PC-3 (cell line): Measurements from ENCODE around the gene TGFBR3L.

ENCODE experiments used
- EZH2 ChIP-seq: fragments of 300-600 bp; sonication (generic); IDR thresholded peaks from one replicate; pipeline ENCODE4 v1.6.1; 2017; ENCODE audit warnings: antibody characterized with exemption, mild to moderate bottlenecking, low read length; ENCODE audit not compliant: unreplicated experiment
- EZH2phosphoT487 ChIP-seq: fragments of 300-600 bp; sonication (generic); IDR thresholded peaks from 2 replicates; pipeline ENCODE4 v1.6.1; 2018; ENCODE audit warnings: mild to moderate bottlenecking, antibody characterized with exemption, low read length, borderline replicate concordance
- TF ChIP-seq, protein P1 (sequence below): fragments of 300-600 bp; sonication (generic); conservative IDR thresholded peaks from 2 replicates; pipeline ENCODE4 v1.5.1; 2017; ENCODE audit warnings: antibody characterized with exemption, low read depth, mild to moderate bottlenecking, low read length

DNA sequence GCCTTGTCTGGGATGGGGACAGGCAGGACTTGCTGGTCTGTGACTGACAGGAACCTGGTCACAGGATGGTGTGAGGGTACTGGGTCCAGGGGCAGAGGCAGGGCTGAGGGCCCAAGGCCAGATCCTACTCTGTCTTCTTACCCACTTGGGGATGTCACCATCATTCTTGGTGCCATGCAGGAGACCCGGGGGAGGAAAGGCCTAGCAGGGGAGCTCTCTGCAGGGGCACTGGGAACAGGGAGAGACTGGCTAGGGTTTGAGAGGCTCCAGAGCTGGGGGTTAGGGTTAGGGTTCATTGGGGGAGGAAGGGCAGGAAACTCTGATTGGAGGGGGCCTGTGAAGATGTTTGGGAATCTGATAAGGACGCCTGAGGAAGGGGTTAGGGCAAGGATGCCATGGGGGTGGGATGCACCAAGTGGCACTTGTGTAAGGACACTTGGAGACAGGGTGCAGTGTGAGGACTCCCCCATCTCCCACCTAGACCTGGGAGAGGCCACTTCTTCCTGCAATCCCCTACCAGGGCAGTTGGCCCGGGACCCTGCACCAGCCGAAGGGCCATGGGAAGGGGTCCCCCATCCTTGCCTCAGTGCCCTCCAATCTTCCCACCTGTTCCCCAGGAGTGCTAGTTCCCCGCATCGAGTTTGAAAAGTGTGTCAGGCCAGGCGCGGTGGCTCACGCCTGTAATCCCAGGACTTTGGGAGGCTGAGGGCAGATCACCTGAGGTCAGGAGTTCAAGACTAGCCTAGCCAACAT is 47.4 kb upstream of the TGFBR3L start:
- TF ChIP-seq, protein P1, sequence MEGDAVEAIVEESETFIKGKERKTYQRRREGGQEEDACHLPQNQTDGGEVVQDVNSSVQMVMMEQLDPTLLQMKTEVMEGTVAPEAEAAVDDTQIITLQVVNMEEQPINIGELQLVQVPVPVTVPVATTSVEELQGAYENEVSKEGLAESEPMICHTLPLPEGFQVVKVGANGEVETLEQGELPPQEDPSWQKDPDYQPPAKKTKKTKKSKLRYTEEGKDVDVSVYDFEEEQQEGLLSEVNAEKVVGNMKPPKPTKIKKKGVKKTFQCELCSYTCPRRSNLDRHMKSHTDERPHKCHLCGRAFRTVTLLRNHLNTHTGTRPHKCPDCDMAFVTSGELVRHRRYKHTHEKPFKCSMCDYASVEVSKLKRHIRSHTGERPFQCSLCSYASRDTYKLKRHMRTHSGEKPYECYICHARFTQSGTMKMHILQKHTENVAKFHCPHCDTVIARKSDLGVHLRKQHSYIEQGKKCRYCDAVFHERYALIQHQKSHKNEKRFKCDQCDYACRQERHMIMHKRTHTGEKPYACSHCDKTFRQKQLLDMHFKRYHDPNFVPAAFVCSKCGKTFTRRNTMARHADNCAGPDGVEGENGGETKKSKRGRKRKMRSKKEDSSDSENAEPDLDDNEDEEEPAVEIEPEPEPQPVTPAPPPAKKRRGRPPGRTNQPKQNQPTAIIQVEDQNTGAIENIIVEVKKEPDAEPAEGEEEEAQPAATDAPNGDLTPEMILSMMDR, result no peak
- TF ChIP-seq EZH2, result no peak
- no peak for TF ChIP-seq EZH2phosphoT487
